Muscle of leg (tissue), 11 donors: ENCODE results near the gene UCHL1. TPM values are rescaled to one million over a fixed set of nuclear protein-coding genes. Genes with fewer than 3 reads are reported as not detected.
"Not testable (repeated sequence)": the region's sequence is repeated elsewhere in the genome, so short reads cannot be mapped to it uniquely, and the experiment has no call there.

Experiments
- DNase-seq: peaks from one replicate; pipeline ENCODE4 v3.0.0; 2013
- H3K27ac ChIP-seq: one replicate; pipeline ENCODE4 v1.5.1; 2013; ENCODE audit warnings: mild to moderate bottlenecking, low read length, control low read depth
- H3K27me3 ChIP-seq: one replicate; pipeline ENCODE4 v1.6.1; 2013; ENCODE audit warnings: low read length; ENCODE audit not compliant: control insufficient read depth, insufficient read depth
- H3K36me3 ChIP-seq: one replicate; pipeline ENCODE4 v1.6.1; 2013; ENCODE audit warnings: low read length; ENCODE audit not compliant: control insufficient read depth, insufficient read depth
- H3K4me1 ChIP-seq: one replicate; pipeline ENCODE4 v1.6.1; 2013; ENCODE audit warnings: low read length; ENCODE audit not compliant: control insufficient read depth, insufficient read depth
- H3K4me3 ChIP-seq: one replicate; pipeline ENCODE4 v1.5.1; 2013; ENCODE audit warnings: low read length, control low read depth
- H3K9me3 ChIP-seq: replicated peaks from 2 replicates; pipeline ENCODE4 v1.6.1; 2013; ENCODE audit warnings: low read depth, low read length; ENCODE audit not compliant: control insufficient read depth
- WGBS: methylation state at CpG from one replicate; pipeline ENCODE4 v1.1.5; 2013; ENCODE audit warnings: missing lambda C conversion rate; ENCODE audit not compliant: insufficient coverage; 5-methylcytosine and 5-hydroxymethylcytosine counted together
- polyA plus RNA-seq, 8 donors: library from polyadenylated mRNA; unstranded; fragments of 120-200 nt; gene quantifications; one replicate each; pipeline versions ENCODE4 v1.2.1 to v1.2.3, GENCODE V29; 2013; ENCODE audit warnings: inconsistent platforms in 1 of 8, low replicate concordance in 1 of 8; ENCODE audit not compliant: insufficient read length in 8 of 8, insufficient read depth in 1 of 8
- total RNA-seq: library from RNA; stranded (reverse); fragments of 120-200 nt; gene quantifications from one replicate; pipeline ENCODE4 v1.2.4, GENCODE V29; 2013

UCHL1 gene
- total and polyA plus RNA-seq, 9 donors = 15.6 to 28.6 (median 22.7) TPM

DNA sequence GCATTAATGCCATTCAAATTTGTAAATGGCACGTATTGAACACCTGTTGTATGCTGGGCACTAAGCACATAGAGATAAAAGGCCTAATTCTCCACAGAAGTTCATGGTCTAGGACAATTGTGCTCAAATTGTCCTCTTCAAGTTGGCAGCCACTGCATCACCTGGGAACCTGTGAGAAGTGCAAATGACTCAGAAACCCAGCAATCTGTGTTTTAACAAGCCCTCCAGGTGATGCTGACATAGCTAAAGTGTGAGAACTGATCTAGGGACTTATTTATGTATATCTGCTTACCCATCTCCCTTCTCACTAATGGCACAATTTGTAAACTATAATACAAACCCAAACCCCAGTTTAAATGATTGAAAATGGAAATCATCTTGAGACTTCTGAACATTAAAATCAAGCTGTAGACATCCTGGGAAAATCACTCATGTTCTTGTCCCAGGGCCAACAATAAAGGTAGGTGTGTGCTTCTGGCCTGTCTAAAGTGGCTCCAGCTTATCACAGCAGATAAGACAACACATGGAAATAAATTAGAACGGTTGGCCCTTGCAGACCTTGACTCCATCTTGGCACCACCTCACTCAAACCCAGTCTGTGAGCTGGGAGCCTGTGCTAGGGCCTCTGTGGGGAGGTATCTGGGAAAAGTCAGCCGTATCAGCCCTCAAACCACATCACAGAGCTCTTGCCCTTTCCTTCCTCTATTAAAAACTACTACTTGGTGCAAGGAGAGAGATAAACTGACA is 46.8 kb downstream of the UCHL1 start:
- H3K27me3 ChIP-seq = no peaks in the 10 kb centered on the region
- H3K27ac ChIP-seq = no peak overlapping the region
- no CpG with 5 or more reads among the region's 3 CpGs for WGBS
- H3K36me3 ChIP-seq = no peaks in the 10 kb centered on the region
- no peaks in the 10 kb centered on the region for H3K9me3 ChIP-seq
- H3K4me3 ChIP-seq = no peak overlapping the region
- DNase-seq = no peak
- peaks cover 9% of the 10 kb centered on the region for H3K4me1 ChIP-seq

DNA sequence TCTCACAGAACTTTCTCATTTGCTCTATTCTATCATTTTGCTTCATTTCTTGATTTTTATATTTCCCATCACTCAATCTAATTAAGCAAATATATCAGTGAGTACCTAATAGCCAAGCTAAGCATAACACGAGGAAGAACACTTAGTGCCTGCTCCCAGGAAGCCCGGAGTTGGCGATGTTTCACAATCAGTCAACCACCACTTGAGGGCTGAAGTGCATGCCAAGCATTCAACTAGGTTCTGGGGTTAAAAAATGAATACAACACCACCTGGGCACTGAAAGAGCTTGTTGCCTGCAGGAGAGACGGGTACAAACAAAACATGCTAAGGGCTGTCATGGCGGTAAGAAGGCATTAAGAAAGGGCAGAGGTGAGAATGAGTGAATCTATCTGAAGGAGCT is 47.5 kb downstream of the UCHL1 start:
- Histone ChIP-seq H3K27ac (no peak overlapping the region), H3K9me3 (no peaks in the 10 kb centered on the region), H3K36me3 (no peaks in the 10 kb centered on the region), H3K4me3 (no peak overlapping the region), H3K27me3 (no peaks in the 10 kb centered on the region), H3K4me1 (peaks cover 9% of the 10 kb centered on the region)
- no peak for DNase-seq
- 92% methylated on average over 5 of the region's 5 CpGs for WGBS

DNA sequence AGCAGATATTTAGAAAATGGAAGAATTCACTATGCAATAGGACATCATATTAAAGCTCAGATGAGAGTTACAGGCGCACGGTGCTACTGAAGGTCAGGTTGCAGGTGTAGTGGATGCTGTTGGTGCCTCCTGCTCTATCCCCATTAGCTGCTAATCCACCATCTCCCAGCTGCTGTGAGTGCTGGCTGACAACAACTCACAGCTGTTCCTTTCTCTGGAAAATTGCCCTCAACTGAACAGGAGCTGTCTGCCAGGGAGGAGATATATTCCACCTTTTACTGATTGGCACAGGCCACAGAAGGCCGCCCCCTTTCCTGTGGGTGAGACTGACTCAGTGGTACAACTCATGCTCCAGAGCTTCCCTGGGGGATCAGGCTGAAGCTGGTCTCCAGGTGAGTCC is 48.7 kb downstream of the UCHL1 start:
- H3K27ac ChIP-seq = no peak overlapping the region
- no peaks in the 10 kb centered on the region for H3K27me3 ChIP-seq
- H3K36me3 ChIP-seq = no peaks in the 10 kb centered on the region
- WGBS = 33% methylated on average over 1 of the region's 3 CpGs
- peak; percentile 75 for DNase-seq
- no peaks in the 10 kb centered on the region for H3K9me3 ChIP-seq
- H3K4me1 ChIP-seq = peaks cover 9% of the 10 kb centered on the region
- no peak overlapping the region for H3K4me3 ChIP-seq

DNA sequence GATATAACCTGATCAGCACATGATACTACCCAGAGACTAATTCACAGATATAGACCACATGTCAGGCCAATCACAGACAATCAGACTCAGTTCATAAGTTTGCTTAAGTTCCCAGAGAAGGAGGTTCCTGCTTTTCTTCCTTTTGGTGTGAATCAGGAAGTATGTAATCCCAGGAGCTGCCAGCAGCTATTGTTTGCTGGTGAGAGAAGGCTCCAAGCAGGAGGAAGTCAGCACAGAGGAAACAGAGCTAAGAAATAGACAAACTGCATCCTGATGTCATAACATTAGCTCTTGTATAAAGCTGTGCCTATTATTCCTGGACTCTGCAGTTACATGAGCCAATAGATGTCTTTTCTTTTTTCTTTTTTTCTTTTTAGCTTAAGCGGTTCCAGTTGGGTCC is 50.9 kb downstream of the UCHL1 start:
- DNase-seq = peak; percentile 50
- WGBS = no CpG with 5 or more reads among the region's 1 CpG

DNA sequence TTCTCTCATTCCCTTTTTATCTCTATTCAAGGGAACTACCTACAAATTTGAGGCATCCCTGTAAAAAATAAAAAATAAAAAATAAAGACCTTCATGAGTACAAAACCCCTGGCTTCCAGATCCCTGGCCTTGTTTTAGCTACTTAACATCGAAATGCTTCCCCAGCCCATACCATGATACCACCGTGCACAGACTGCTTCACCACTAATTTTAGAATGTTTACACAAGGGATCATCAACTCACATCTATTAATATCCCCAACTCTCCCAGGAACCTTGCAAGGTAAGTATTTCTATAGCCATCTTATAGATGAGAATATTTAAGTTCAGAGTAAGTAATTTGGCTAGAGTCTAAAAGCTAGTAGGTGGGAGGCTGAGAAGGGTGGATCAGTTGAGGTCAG is 51.7 kb downstream of the UCHL1 start:
- 100% methylated on average over 1 of the region's 2 CpGs for WGBS
- H3K27ac ChIP-seq = no peak overlapping the region

More for the DNA sequence above, 50.9 kb downstream of the UCHL1 start:
- H3K9me3 ChIP-seq = no peaks in the 10 kb centered on the region
- H3K36me3 ChIP-seq = no peaks in the 10 kb centered on the region
- no peak overlapping the region for H3K4me3 ChIP-seq
- H3K4me1 ChIP-seq = peaks cover 9% of the 10 kb centered on the region
- H3K27ac ChIP-seq = peak overlapping the region; percentile 68
- no peaks in the 10 kb centered on the region for H3K27me3 ChIP-seq

DNA sequence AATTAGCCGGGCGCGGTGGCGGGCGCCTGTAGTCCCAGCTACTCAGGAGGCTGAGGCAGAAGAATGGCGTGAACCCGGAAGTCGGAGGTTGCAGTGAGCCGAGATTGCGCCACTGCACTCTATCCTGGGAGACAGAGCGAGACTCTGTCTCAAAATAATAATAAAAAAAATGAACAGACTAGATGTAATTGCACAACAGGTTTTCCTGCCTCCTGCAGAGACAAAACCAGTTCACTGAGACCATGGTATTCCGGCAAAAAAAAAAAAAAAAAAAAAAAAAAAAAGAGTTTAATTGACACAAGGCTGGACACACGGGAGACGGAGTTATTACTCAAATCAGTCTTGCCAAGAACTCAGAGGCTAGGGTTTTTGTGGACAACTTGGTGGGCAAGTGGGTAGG is 58.7 kb downstream of the UCHL1 start:
- H3K27ac ChIP-seq, H3K9me3 ChIP-seq, H3K27me3 ChIP-seq, H3K4me3 ChIP-seq, H3K4me1 ChIP-seq, DNase-seq, H3K36me3 ChIP-seq: not testable (repeated sequence)
- WGBS = 88% methylated on average over 2 of the region's 14 CpGs

More for the DNA sequence above, 51.7 kb downstream of the UCHL1 start:
- Histone ChIP-seq H3K4me3 (no peak overlapping the region), H3K36me3 (no peaks in the 10 kb centered on the region), H3K4me1 (peaks cover 9% of the 10 kb centered on the region), H3K9me3 (no peaks in the 10 kb centered on the region), H3K27me3 (no peaks in the 10 kb centered on the region)
- no peak for DNase-seq

DNA sequence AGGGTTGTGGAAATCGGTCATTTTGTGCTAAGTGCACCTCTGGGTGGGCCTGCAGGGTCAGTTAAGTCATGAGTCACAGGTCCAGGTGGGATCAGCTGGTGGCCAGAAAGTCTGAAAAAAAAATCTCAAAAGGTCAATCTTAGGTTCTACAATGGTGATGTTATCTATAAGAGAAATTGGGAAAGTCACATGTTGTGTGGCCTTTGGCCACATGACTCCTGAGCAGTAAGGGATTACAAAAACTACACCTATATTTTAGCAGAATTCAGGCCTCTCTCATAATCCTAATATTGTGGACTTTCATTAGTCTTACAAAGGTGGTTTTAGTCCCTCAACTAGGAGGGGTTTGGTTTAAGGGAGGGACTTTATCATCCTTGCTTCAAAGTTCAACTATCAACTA is 59.1 kb downstream of the UCHL1 start:
- WGBS = 100% methylated on average over 1 of the region's 1 CpG
- Histone ChIP-seq H3K9me3 (no peaks in the 10 kb centered on the region), H3K36me3 (no peaks in the 10 kb centered on the region), H3K27me3 (no peaks in the 10 kb centered on the region), H3K4me3 (no peak overlapping the region), H3K27ac (no peak overlapping the region), H3K4me1 (no peaks in the 10 kb centered on the region)
- no peak for DNase-seq

Other genes with a start within 250 kb of the UCHL1 start
- gene APBB2, start 42.4 kb upstream of the UCHL1 start, total RNA-seq = 50.6 TPM
- 10 to 100 TPM; 27.3 to 46.5 (median 36.0) TPM for gene APBB2, start 42.4 kb upstream of the UCHL1 start, polyA plus RNA-seq